ACHN (cell line): ENCODE results near the gene CDCA4.

Source experiments
- DNase-seq: peaks from one replicate; pipeline ENCODE4 v3.0.0-alpha.2; 2015
- in situ Hi-C: cut with HindIII; loops from 2 replicates; pipeline ENCODE4 v1.10.0; 2017; ENCODE audit warnings: low sequenced_read_pairs, low pct_ligation_motif_present, low pct_unique_long_range_greater_than_20kb

The CDCA4 gene

DNA sequence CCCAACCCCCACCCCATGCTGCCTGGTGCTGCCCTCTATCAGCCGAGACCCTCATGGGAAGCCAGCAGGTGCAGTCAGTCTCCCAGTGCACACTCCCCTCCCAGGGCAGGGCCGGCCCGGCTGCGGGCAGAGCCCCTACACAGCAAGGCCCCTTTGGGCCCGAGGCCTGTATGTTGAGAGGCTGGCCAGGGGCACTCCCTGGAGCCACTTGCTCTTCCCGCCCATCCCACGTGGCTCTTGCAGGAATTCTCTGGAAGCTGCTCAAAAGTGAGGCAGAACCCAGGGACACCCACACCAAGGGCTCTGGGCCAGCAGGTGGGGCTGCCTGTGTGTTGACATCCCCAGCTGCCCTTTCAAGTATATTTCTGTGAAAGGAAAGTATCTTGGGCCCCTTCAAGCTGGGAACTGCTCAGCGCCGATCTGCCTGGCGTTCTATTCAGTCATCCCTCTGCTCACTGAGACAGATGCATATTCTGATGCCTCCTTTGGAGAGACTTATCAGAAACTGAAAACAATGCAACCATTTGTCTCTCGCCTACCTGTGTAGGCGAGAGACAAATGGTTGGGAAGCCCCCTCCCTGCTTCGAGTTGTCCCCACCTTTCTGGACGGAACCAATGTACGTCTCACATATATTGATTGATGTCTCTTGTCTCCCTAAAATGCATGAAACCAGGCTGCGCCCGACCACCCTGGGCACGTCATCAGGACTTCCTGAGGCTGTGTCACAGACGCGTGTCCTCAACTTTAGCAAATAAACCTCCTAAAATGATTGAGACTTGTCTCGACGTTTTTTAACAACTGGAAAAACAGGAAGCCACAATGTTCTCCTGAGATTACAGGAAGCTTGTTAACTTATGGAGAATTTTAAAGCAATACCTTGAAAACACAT, 38.4 kb upstream of the CDCA4 start:
- in situ Hi-C loops: no loop called here
- no peak for DNase-seq

DNA sequence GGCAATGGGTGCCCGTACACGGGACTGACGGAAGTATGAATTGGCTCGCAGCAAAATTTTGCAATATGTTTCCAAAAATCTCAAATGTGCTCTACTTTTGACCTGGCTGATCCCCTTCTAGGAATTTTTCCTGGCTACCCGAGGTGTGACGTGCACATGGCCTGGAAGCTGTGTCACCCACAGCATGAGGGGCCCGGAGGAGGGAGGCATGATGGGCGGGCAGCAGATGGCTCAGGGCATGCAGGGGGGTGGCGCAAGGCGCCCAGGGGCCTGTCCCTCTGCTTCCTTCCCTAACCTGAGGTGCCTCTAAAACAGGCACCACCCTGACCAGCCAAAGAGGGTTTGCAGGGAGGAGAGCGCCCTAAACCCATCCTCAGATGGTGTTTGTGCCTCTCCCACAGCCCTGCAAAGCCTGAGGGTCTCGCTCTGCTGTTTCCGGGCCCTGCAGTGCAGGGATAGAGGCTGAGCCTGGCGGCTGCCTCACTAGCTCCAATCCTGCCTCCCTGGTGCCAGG, 37.7 kb upstream of the CDCA4 start:
- in situ Hi-C loops: no loop called here
- DNase-seq: no peak

DNA sequence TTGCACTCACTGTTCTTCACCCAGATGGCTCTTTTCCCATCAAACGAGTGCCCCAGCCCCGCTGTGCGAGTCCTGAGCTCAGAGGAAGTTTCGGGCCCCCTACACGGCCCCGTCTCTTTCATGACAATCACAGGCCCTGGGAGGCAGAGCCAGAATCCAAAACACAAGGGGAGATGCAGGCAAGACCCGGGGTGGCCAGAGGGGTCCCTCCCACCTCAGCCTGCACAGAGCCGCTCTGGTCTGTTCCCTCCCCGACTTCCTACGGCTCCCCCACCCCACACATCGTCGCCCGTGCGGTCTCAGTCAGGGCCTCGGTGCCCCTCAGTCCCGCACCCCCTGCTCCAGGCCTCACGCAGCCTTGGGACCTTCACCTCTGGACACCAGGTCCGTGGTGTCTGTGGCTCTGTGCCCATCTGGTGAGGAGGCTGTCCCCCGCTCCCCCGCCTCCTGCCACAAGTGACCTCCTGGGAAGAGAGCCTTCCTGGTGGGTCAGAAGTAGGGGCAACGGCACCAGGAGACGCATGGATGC, 35.5 kb upstream of the CDCA4 start:
- DNase-seq: no peak

DNA sequence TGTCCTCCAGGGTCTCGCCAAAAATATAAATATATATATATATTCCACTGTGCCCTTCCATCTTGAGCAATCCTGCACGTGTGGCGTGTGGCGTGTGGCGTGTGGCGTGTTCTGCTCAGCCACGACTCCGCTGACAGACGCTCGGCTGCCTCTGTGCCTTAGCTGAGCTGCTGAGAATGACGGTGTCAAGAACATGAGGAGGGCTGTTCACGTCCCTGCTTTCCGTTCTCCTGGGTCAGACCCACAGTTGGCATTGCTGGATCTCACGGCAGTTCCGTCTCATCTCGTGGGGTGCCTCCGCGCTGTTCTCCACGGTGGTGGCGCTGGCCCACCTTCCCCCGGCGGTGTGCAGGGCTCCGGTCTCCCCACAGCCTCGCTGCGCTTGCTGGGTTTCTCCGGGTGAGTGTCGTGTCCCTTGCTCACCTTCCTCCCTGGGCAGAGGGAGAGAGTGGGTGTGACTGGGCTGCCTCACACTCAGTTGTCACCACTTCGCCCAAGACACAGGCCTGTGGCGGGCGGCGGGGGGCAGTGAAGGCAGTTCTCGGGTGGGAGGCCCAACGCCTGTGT, 34.9 kb upstream of the CDCA4 start:
- no peak for DNase-seq
- in situ Hi-C loops: no loop called here

More for the DNA sequence above, 35.5 kb upstream of the CDCA4 start:
- in situ Hi-C loops: no loop called here

DNA sequence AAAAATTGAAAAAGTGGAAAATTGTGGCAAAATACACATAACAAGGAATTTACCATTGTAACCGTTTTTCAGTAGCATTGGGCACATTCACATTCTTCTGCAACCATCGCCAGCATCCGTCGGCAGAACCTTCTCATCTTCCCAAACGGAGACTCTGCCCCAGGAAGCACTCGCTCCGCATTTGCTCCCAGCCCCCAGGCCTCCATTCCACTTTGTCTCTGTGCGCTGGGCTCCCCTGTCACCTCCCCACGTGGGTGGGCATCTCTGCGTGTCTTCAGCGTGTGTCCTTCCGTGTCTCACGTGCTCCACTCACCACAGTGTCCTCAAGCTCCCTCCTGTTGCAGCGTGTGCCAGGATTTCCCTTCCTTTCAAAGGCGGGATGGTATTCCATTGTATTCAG, 34.5 kb upstream of the CDCA4 start:
- no peak for DNase-seq
- in situ Hi-C loops: no loop called here

DNA sequence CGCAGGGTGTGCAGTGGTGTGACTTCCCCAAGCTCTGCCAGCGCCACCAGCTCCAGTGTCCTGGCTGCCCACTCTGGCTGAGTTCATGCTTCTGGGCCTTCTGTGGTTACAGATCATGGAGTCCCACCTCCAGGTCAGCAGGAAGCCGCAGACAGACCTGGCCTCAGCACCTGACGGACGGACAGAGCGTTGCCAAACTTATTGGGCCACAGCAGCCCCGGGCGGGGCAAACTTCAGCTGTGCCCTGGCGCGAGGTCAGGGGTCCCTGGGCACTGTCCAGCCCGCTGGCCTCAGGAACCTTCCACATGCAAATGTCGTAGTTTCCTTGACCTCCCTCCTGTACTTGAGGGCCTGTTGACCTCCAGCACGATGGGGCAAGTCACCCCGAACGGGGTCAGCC, 33.1 kb upstream of the CDCA4 start:
- in situ Hi-C loops: no loop called here
- no peak for DNase-seq

DNA sequence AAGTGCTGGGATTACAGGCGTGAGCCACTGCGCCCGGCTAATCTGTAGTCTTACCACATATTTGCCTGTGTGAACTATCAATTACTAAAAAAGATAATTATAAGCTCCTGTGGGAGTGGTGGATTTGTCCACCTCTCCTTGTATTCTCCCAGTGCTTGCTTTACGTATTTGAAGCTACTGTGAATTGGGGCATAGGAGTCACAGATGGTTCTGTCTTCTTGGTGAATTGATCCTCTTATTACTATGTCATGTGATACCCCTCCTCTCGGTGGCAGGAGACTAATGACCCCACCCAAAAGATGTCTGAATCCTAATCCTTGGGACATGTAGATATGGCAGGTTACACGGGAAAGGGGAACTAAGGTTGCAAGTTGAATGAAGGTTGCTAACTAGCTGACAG, 32.5 kb upstream of the CDCA4 start:
- in situ Hi-C loops: no loop called here
- no peak for DNase-seq

DNA sequence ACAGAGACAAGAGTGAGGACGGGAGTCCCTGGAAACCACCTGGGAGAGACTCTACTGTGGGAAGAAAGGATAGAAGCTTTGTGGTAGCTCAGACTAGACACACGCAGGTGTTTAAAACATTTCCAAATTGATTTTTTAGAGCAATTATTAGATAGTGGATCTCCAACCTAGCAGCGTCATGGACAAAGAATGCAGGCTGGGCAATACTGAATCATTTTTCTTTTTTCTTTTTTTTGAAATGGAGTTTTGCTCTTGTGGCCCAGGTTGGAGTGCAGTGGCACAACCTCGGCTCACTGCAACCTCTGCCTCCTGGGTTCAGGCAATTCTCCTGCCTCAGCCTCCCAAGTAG, 31.2 kb upstream of the CDCA4 start:
- no peak for DNase-seq
- in situ Hi-C loops: no loop called here

DNA sequence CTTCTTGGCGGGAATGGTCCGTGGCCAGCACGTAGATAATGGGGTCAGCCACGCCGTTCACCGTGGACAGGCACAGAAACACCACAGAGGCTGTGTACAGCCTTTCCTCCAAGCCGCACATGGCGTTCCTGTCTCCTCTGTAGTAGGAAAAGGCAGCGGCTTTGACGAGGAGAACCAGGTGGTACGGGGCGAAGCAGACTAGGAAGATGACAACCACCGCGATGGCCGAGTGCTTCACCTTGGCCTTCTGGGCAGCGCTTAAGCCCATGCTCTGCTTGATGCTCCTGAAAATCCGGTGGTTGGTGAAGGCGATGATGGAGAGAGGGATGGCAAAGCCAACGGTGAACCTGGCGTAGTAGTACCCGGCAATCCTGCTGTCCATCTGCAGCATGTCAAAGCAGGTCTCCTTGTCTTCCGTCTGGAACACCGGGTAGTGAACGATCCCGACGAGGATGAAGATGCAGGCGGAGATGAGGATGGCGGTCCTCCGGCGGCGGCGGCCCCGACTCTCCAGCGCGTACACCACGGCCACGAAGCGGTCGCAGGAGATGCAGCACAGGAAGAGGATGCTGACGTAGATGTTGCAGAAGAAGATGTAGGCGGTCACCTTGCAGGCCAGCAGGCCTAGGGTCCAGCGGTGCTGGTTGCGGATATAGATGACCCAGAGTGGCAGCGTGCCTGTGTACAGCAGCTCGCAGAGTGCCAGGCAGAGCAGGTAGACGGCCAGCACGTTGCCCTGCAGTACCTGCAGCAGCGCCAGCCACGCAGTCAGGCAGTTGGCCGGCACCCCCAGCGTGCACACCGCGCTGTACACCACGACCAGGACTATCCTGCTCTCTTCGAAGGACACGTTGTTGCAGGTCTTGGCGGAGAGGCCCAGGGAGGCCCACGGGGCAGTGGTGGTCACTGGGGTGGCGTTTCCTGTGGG, 30.6 kb upstream of the CDCA4 start:
- no peak for DNase-seq
- in situ Hi-C loops: no loop called here

DNA sequence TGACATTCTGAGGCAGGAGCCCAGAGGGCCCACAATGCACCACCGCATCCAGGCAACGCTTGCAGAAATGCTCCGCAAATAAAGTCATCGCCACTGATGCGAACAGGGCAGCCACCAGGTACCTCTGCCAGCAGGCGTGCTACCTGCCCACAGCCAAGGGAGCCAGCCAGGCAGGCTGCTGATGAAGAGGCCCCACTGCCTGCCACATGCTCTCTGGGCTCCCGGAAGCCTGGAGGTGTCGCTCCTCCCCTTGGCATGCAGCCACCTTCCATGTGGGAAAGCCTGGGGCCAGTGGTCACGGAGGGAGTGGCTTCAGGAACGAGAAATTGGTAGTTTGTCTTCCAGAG, 29.6 kb upstream of the CDCA4 start:
- DNase-seq: no peak
- in situ Hi-C loops: no loop called here

DNA sequence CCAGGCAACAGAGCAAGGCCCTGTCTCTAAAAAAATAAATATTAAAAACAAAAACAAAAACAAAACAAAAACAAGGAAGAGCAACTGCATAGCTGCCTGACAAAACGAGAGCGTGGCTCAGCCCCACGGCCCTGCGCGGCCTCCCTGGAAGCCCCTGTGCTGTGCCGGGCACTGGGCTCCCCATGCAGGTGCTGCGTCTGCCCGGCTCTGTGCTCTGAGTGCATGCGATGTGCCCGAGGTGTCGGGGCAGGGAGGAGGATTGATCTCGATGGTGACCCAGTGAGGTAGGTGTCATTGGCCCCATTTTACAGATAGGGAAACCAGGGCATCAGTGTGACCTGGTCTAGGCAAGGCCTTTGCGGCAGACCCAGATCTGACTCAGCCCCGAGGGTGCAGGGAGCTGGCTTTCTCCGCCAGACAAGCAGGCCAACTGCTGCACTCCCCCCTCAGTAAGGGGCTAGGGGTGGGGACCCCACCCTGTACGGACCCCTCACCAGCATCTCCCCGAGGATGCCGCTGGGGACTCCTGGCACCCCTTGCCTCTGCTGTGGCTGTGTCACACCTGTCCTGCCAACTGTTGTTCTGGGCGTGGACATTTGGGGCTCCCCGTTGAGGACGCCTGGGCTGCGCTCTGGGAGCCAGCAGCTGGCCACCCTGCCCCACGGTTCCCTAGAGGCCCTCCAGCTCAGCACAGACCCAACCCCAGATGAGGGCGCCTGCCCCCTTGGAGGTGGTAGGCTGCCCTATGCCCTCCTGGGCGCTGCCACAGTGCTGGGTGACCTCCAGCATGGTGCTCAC, 29.1 kb upstream of the CDCA4 start:
- no peak for DNase-seq
- in situ Hi-C loops: no loop called here

DNA sequence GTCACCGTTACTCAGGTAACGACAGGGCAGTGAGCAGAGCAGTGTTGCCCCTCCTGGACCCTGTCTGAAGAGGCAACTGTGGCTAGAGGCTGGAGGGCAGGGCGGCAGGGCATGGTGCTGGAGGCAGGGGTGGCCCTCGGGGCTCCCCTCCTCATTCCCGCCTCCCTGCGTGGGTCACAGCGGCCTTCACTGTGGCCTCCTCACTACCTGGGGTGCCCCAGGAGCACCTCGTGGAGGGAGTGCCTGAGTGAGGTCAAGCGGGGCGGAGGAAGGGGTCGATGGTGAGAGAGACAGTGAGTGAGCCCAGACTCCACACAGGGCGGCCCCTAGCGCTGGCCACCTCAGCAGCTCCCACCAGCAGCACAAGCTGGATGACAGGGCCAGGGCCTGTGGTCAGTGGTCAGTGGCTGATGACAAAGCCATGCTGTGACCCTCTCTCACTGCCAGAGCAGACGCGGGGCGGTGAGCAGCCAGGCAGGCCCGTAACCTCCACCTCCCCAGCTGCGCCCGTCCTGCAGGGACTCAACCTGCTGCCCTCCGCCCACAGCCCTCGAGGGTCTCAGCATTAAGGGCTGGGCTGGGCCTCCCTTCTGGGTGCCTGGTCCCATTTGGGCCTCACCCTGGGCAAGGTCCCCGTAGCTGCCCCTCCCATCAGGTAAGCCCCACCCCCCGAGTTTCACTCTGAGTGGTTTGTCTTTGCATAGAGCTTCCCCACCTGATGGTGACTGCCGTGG, 26.6 kb upstream of the CDCA4 start:
- DNase-seq: no peak
- in situ Hi-C loops: no loop called here

DNA sequence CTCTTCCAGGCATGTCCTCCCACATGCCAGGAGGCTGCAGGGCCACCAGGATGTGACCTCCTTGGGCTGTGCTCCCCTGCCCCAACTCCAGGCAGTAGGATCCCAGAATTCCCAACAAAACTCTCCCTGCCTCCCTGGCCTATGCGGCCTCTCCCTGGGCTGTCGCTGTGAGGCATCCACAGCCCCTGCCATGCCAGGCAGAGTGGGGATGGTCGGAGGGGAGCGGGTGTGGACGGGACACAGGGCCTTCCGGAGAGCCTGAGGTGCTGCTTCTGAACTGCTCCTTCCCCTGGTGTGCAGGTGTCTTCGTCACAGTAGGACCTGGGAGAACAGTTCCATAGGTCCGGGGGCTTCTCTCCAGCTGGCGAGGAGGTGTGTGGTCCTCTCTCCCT, 26.0 kb upstream of the CDCA4 start:
- no peak for DNase-seq
- in situ Hi-C loops: no loop called here

DNA sequence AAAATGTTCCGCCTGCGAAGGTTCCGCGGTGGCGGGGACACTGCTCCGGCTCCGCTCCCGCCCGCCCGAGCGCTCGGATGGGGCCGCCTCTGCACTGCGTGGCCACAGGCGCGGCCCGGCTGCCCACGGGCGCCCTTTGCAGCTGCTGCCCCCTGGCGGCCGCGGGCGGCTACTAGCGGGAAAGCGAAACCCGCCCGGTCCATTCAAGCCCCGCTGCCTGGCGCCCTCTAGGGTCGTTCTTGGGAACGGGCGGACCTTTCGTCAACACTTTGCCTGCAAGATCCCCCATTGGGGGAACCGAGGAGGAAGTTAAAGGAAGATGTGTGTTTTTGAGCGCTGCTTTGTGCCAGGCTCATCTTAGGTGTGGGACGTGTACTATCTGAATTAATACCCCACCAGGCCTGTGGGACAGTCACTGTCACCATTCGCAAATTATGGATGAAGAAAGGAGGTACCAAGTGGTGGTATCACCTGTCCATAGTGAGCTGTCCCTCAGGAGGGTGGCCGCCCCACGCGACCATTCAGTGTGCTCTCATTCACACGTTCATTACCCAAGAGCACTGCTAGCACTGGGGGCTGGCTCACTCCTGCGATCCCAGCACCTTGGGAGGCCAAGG, 24.9 kb upstream of the CDCA4 start:
- in situ Hi-C loops: no loop called here
- peak; percentile 80 for DNase-seq

DNA sequence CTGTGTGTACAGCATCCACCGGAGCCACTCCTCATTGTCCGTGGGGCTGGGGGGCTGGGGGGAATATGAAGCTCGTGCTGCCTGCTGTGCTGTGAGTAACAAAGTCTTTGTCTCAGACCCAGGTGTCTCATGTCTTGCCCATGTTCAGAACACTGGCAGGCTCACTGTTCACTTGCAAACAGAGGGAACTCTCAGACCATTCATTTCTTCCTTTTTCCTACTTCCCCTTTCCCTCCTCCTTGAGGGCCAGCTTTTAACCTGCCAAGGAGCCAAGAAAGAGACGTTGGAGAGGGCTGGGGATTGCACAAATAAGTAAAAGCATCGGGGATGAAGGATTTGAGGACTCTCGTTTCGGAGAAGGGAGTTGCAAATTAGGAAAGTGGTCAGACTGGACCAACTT, 22.8 kb upstream of the CDCA4 start:
- in situ Hi-C loops: no loop called here
- no peak for DNase-seq

DNA sequence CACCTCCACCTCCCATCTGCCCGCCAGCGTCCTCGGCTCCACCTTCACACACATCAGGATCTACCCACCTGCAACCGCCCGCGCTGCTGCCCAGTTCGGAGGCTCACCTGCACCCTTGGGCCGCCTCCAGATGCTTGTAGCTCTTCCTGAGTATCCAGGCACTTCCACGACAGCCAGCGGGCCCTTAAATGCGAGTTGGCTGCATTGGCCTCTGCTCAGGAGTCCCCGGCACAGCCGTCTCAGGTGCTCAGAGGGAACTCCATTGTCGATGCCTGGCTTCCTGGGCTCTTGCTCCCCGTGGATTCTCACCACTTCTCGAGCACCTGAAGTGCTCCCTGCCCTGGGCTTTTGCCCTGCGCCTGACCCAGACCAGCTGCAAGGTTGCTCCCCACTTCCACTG, 21.9 kb upstream of the CDCA4 start:
- no peak for DNase-seq
- in situ Hi-C loops: no loop called here
